H1 (cell line): ENCODE results near the gene GAS6. TPM values are rescaled to one million over a fixed set of nuclear protein-coding genes. Genes with fewer than 3 reads are reported as not detected.

Experiments
- CTCF ChIA-PET: fragments of 300-600 bp; sonication (Branson Sonifier 250); formaldehyde crosslinking; loops from one replicate; lab custom pipeline; 2021; ENCODE audit not compliant: partially characterized antibody; lab: Charles Lee
- POLR2A ChIA-PET: fragments of 300-600 bp; sonication (Branson Sonifier 250); formaldehyde crosslinking; loops from one replicate; lab custom pipeline; 2021; ENCODE audit warnings: inconsistent platforms; ENCODE audit not compliant: partially characterized antibody; lab: Charles Lee
- DNase-seq, 2 experiments: peaks; one replicate each; pipeline versions ENCODE4 v3.0.0 to v3.0.0-alpha.2; 2010 to 2022; ENCODE audit warnings: low spot score in 2 of 2, low read depth in 1 of 2, mixed read lengths in 1 of 2
- FAIRE-seq: peaks from 2 replicates; lab custom pipeline; 2011; peaks lifted over from hg19 to GRCh38; lab: Jason Lieb, UNC
- H2AFZ ChIP-seq: 2 replicates; pipeline ENCODE4 v1.8.1; 2012; ENCODE audit warnings: low read length, inconsistent platforms
- H2AK5ac ChIP-seq: 2 replicates; pipeline ENCODE4 v1.6.1; 2013; ENCODE audit warnings: low read depth, low read length
- H2BK120ac ChIP-seq: replicated peaks from 2 replicates; pipeline ENCODE3; 2013; ENCODE audit warnings: low read depth, low read length, inconsistent platforms
- H2BK12ac ChIP-seq: 2 replicates; pipeline ENCODE4 v1.6.1; 2013; ENCODE audit warnings: low read depth, low read length
- H2BK15ac ChIP-seq: 2 replicates; pipeline ENCODE4 v1.6.1; 2013; ENCODE audit warnings: low read length
- H2BK20ac ChIP-seq: 2 replicates; pipeline ENCODE4 v1.6.1; 2013; ENCODE audit warnings: low read length
- H2BK5ac ChIP-seq: 2 replicates; pipeline ENCODE4 v1.6.1; 2013; ENCODE audit warnings: low read depth, low read length
- H3K14ac ChIP-seq: 2 replicates; pipeline ENCODE4 v1.6.1; 2013; ENCODE audit warnings: inconsistent platforms; ENCODE audit not compliant: insufficient read length
- H3K18ac ChIP-seq: 2 replicates; pipeline ENCODE4 v1.6.1; 2013; ENCODE audit warnings: low read length; ENCODE audit errors: extremely low read depth
- H3K23ac ChIP-seq: 2 replicates; pipeline ENCODE4 v1.6.1; 2013; ENCODE audit warnings: inconsistent platforms; ENCODE audit not compliant: insufficient read length
- H3K23me2 ChIP-seq: 2 replicates; pipeline ENCODE4 v1.6.1; 2013; ENCODE audit warnings: low read depth, low read length
- H3K27ac ChIP-seq: 2 replicates; pipeline ENCODE4 v1.6.1; 2011; ENCODE audit warnings: low read depth, low read length, inconsistent platforms
- H3K27me3 ChIP-seq, 4 experiments: replicated peaks in 1 of 4; 1 replicate in 1 of 4; 2 replicates in 3 of 4; pipeline versions ENCODE4 v1.6.1 to v1.8.1; 2011 to 2013; ENCODE audit warnings: low read length in 3 of 4, mild to moderate bottlenecking in 3 of 4, inconsistent platforms in 2 of 4, mixed read lengths in 2 of 4, moderate library complexity in 1 of 4; ENCODE audit not compliant: control insufficient read depth in 3 of 4, insufficient read depth in 3 of 4; ENCODE audit errors: extremely low read depth in 1 of 4
- H3K36me3 ChIP-seq, 4 experiments: 2 replicates each; pipeline versions ENCODE4 v1.6.1 to v1.8.1; 2011 to 2013; ENCODE audit warnings: mild to moderate bottlenecking in 4 of 4, low read length in 3 of 4, moderate library complexity in 2 of 4, control low read depth in 1 of 4, inconsistent platforms in 1 of 4; ENCODE audit not compliant: insufficient read depth in 4 of 4, control insufficient read depth in 2 of 4
- H3K4ac ChIP-seq: replicated peaks from 2 replicates; pipeline ENCODE3; 2013; ENCODE audit warnings: low read length, low read depth, mixed read lengths, inconsistent platforms; ENCODE audit not compliant: insufficient read length
- H3K4me1 ChIP-seq, 4 experiments: replicated peaks in 1 of 4; 1 replicate in 1 of 4; 2 replicates in 3 of 4; pipeline versions ENCODE4 v1.6.1 to v1.8.1; 2011 to 2013; ENCODE audit warnings: low read length in 3 of 4, inconsistent platforms in 2 of 4, mixed read lengths in 1 of 4; ENCODE audit not compliant: insufficient read depth in 4 of 4, control insufficient read depth in 3 of 4
- H3K4me2 ChIP-seq, 2 experiments: 2 replicates each; pipeline versions ENCODE4 v1.6.1 to v1.8.1; 2011 to 2013; ENCODE audit warnings: low read depth in 2 of 2, low read length in 2 of 2, control low read depth in 1 of 2, inconsistent platforms in 1 of 2, mild to moderate bottlenecking in 1 of 2; ENCODE audit not compliant: insufficient read depth in 1 of 2
- H3K4me3 ChIP-seq, 4 experiments: fragments of 200-600, 300-600 bp in 1 of 4; sonication (generic), shearing (Covaris generic), sonication (Bioruptor Twin) in 1 of 4; 2 replicates each; pipeline versions ENCODE4 v1.5.1 to v1.8.1; 2011 to 2016; ENCODE audit warnings: low read length in 4 of 4, low read depth in 3 of 4, control low read depth in 2 of 4, inconsistent platforms in 2 of 4, mild to moderate bottlenecking in 2 of 4, mixed read lengths in 1 of 4, moderate library complexity in 1 of 4; ENCODE audit not compliant: insufficient read depth in 2 of 4; ENCODE audit errors: extremely low read depth in 1 of 4
- H3K56ac ChIP-seq: replicated peaks from 2 replicates; pipeline ENCODE3; 2013; ENCODE audit warnings: low read depth, mild to moderate bottlenecking, mixed read lengths, low read length, inconsistent platforms; ENCODE audit not compliant: insufficient read length
- H3K79me1 ChIP-seq: 2 replicates; pipeline ENCODE4 v1.6.1; 2013; ENCODE audit warnings: low read depth, low read length, control low read depth
- H3K79me2 ChIP-seq, 2 experiments: 2 replicates each; pipeline versions ENCODE4 v1.6.1 to v1.8.1; 2012 to 2013; ENCODE audit warnings: low read length in 2 of 2, mild to moderate bottlenecking in 2 of 2, inconsistent platforms in 1 of 2; ENCODE audit not compliant: insufficient read depth in 2 of 2, control insufficient read depth in 1 of 2
- H3K9ac ChIP-seq, 4 experiments: replicated peaks in 1 of 4; 1 replicate in 1 of 4; 2 replicates in 3 of 4; pipeline versions ENCODE4 v1.6.1 to v1.8.1; 2011 to 2013; ENCODE audit warnings: low read depth in 3 of 4, low read length in 3 of 4, control low read depth in 2 of 4, mild to moderate bottlenecking in 2 of 4, moderate library complexity in 2 of 4, inconsistent platforms in 1 of 4; ENCODE audit errors: extremely low read depth in 1 of 4
- H3K9me3 ChIP-seq, 2 experiments: 2 replicates each; pipeline versions ENCODE4 v1.6.1 to v1.8.1; 2012 to 2013; ENCODE audit warnings: mild to moderate bottlenecking in 2 of 2, moderate library complexity in 2 of 2, control low read depth in 1 of 2, inconsistent platforms in 1 of 2, low read depth in 1 of 2, low read length in 1 of 2, mixed read lengths in 1 of 2; ENCODE audit not compliant: insufficient read depth in 2 of 2
- H4K20me1 ChIP-seq, 2 experiments: replicated peaks in 1 of 2; 2 replicates each; pipeline versions ENCODE3 to v1.8.1; 2011 to 2013; ENCODE audit warnings: inconsistent platforms in 2 of 2, low read length in 2 of 2, mild to moderate bottlenecking in 1 of 2; ENCODE audit not compliant: insufficient read depth in 2 of 2, control insufficient read depth in 1 of 2
- H4K5ac ChIP-seq: 2 replicates; pipeline ENCODE4 v1.6.1; 2013; ENCODE audit warnings: low read length, low read depth, mixed read lengths, inconsistent platforms; ENCODE audit not compliant: insufficient read length
- H4K8ac ChIP-seq: 2 replicates; pipeline ENCODE4 v1.8.0; 2013; ENCODE audit warnings: mild to moderate bottlenecking, moderate library complexity, low read length, inconsistent platforms; ENCODE audit not compliant: insufficient read depth; ENCODE audit errors: extremely low read depth
- H4K91ac ChIP-seq: replicated peaks from 2 replicates; pipeline ENCODE3; 2013; ENCODE audit warnings: low read length, mixed read lengths, inconsistent platforms; ENCODE audit not compliant: insufficient read length
- BCL11A ChIP-seq, 2 experiments: IDR thresholded peaks; one replicate each; pipeline ENCODE4 v1.6.1; 2011; ENCODE audit warnings: low read depth in 2 of 2, low read length in 2 of 2, mild to moderate bottlenecking in 2 of 2
- CHD2 ChIP-seq: IDR thresholded peaks from 2 replicates; pipeline ENCODE4 v1.6.1; 2012; ENCODE audit warnings: low read length, improper control_type of control experiment
- CTBP2 ChIP-seq: IDR thresholded peaks from 2 replicates; pipeline ENCODE4 v1.7.0; 2011; ENCODE audit warnings: borderline replicate concordance, mild to moderate bottlenecking, moderate library complexity, mixed read lengths, low read length; ENCODE audit not compliant: insufficient read depth, insufficient read length
- FOSL1 ChIP-seq: IDR thresholded peaks from 2 replicates; pipeline ENCODE4 v1.6.1; 2011; ENCODE audit warnings: mild to moderate bottlenecking, low read depth, low read length, moderate library complexity; ENCODE audit not compliant: insufficient read depth
- GTF2F1 ChIP-seq: IDR thresholded peaks from 2 replicates; pipeline ENCODE4 v1.6.1; 2012; ENCODE audit warnings: low read depth, low read length, improper control_type of control experiment, borderline replicate concordance
- POLR2A ChIP-seq, 2 experiments: IDR thresholded peaks; 1 replicate in 1 of 2; 2 replicates in 1 of 2; pipeline ENCODE4 v1.6.1; 2011; ENCODE audit warnings: low read depth in 2 of 2, low read length in 2 of 2, mild to moderate bottlenecking in 2 of 2; ENCODE audit errors: control extremely low read depth in 1 of 2
- RAD21 ChIP-seq, 2 experiments: IDR thresholded peaks in 1 of 2; conservative IDR thresholded peaks in 1 of 2; 2 replicates each; pipeline ENCODE4 v1.6.1; 2011; ENCODE audit warnings: low read depth in 2 of 2, low read length in 2 of 2, improper control_type of control experiment in 1 of 2, inconsistent platforms in 1 of 2, mild to moderate bottlenecking in 1 of 2, moderate library complexity in 1 of 2
- RBBP5 ChIP-seq: IDR thresholded peaks from 2 replicates; pipeline ENCODE4 v1.7.1; 2012; ENCODE audit warnings: low read depth, mild to moderate bottlenecking, inconsistent platforms, low read length, moderate library complexity, borderline replicate concordance
- SUZ12 ChIP-seq: fragments of 200-600 bp; sonication (generic); IDR thresholded peaks from 2 replicates; pipeline ENCODE4 v1.6.1; 2012; ENCODE audit warnings: mild to moderate bottlenecking, inconsistent platforms, low read length, moderate library complexity, mixed read lengths
- TAF7 ChIP-seq: optimal IDR thresholded peaks from 2 replicates; pipeline ENCODE3; 2011; ENCODE audit warnings: low read depth, mild to moderate bottlenecking, inconsistent platforms, low read length, moderate library complexity, borderline replicate concordance
- TBP ChIP-seq: IDR thresholded peaks from 2 replicates; pipeline ENCODE4 v1.6.1; 2011; ENCODE audit warnings: low read depth, low read length, improper control_type of control experiment
- WGBS, 2 experiments: shearing (Covaris generic) in 1 of 2; methylation state at CpG; one replicate each; pipeline versions ENCODE4 v1.1.6 to v1.1.7; 2013 to 2015; ENCODE audit warnings: low lambda C conversion rate in 2 of 2, mixed read lengths in 2 of 2, inconsistent platforms in 1 of 2, low coverage in 1 of 2, missing lambda C conversion rate in 1 of 2; ENCODE audit not compliant: insufficient replicate concordance in 2 of 2, insufficient coverage in 1 of 2, insufficient read length in 1 of 2; ENCODE audit errors: extremely low coverage in 1 of 2, missing lambda C conversion rate in 1 of 2; 5-methylcytosine and 5-hydroxymethylcytosine counted together
- polyA plus RNA-seq, 7 experiments: library from polyadenylated mRNA; depleted of rRNA in 3 of 7; stranded (reverse) in 5 of 7; unstranded in 2 of 7; fragments of >200 nt in 5 of 7; fragments of 200-250 nt in 2 of 7; gene quantifications; 1 replicate in 5 of 7; 2 replicates in 1 of 7; 4 replicates in 1 of 7; pipeline versions ENCODE4 v1.2.1 to v1.2.3, GENCODE V29; 2011 to 2013; ENCODE audit warnings: missing spikeins in 2 of 7, mixed read lengths in 2 of 7
- total RNA-seq: library from RNA; stranded (reverse); fragmentation: NEBNext Ultra II Directional; extraction: Animal tissue kit (Norgen Biotek cat#: 25700); gene quantifications from 2 replicates; pipeline ENCODE4 v1.2.1, GENCODE V29; 2021

The GAS6 gene
- total and polyA plus RNA-seq, 2 of the 8 experiments (the other 6 are each of a cell fraction or from before 2014, with no cell fraction given) = 18.6 to 31.0 TPM

DNA sequence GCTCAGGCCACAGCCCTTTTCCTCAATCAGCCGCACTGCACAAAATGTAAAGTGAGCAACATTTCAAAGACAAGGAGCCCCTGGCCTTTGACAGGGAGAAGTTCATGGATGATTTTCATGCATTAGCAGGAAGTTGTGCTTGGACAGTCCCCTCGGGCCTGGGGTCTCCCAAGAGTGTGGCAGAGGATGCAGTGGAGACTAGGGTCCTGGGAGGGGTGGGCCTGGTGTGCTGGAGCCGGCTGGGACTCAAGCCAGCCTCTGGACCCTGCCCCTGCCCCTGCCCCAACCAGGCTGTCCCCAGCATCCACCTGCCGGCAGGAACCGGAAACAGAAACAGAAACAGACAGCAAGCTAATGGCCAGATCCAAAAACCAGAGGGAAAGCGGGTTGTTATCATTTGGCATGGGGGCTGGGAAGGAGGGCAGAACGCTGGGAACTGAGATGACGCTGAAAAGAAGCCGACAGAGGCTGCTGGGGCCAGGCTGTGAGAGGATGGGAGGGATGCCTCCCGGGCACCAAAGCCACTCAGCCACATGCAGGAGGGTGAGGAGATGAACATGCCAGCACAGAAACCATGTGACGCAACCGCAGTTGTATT lies 2.3 kb downstream of the GAS6 start:
- H2BK20ac ChIP-seq = peak overlapping the region; percentile 77; the same call in 1 of the 2 replicates
- peak overlapping the region; percentile 97; the same call in 1 of the 2 replicates for H2BK5ac ChIP-seq
- no peak overlapping the region for H4K8ac ChIP-seq
- H3K27ac ChIP-seq = 0 out of 2 replicates have a peak overlapping the region, but pooled peaks have one; percentile 64
- H3K27me3 ChIP-seq = peaks cover 0 to 27% (median 18%) of the 10 kb centered on the region in 4 experiments; a peak in 6 of 7 replicates
- DNase-seq = peak in 1 of 2 experiments; percentile 51
- H3K9ac ChIP-seq = no peak overlapping the region
- H3K23ac ChIP-seq = no peak overlapping the region
- H3K4me1 ChIP-seq = peaks cover 16 to 49% (median 30%) of the 10 kb centered on the region in 4 experiments
- no peak overlapping the region for H2AK5ac ChIP-seq
- peak overlapping the region; percentile 99; the same call in 1 of the 2 replicates for H2BK12ac ChIP-seq
- H3K14ac ChIP-seq = no peak overlapping the region
- peaks cover 10 to 23% of the 10 kb centered on the region in 2 experiments for H3K79me2 ChIP-seq
- H3K4me2 ChIP-seq = peak overlapping the region; percentile 51 to 62; a peak in 3 of 4 replicates
- H3K36me3 ChIP-seq = no peaks in the 10 kb centered on the region; a peak in 2 of 8 replicates
- 0 out of 4 replicates have a peak, but pooled peaks cover 0 to 2% of the 10 kb centered on the region in 2 experiments for H3K9me3 ChIP-seq
- H3K56ac ChIP-seq = no peak overlapping the region
- CTCF ChIA-PET = interaction anchor here (1.3 to 1.5 kb wide), 3 partner anchors 14 to 56 kb away, joined by 3 to 4 read pairs (median 4); no protein-coding TSS in a partner anchor
- no peak overlapping the region for H3K4ac ChIP-seq
- H4K5ac ChIP-seq = no peak overlapping the region
- H2AFZ ChIP-seq = no peak overlapping the region
- peaks cover 3% of the 10 kb centered on the region for H3K23me2 ChIP-seq
- no peak for FAIRE-seq
- H2BK15ac ChIP-seq = no peak overlapping the region; the same call in 1 of the 2 replicates
- 65% methylated on average over 11 of the region's 12 CpGs; no CpG with 5 or more reads in 1 of the 2 experiments for WGBS, 2 experiments
- peaks cover 0 to 9% of the 10 kb centered on the region in 2 experiments for H4K20me1 ChIP-seq
- peak overlapping the region; percentile 80 for H2BK120ac ChIP-seq
- peak overlapping the region in 1 of 4 experiments; percentile 25; a peak in 3 of 8 replicates for H3K4me3 ChIP-seq
- no peak overlapping the region for H4K91ac ChIP-seq
- H3K79me1 ChIP-seq = peaks cover 5% of the 10 kb centered on the region
- POLR2A ChIA-PET = interaction anchor here (1.2 kb wide), 1 partner anchor 9 kb away, joined by 3 read pairs; no protein-coding TSS in a partner anchor
- H3K18ac ChIP-seq = peak overlapping the region; percentile 73; the same call in 1 of the 2 replicates
- TF ChIP-seq RBBP5 (no peak), FOSL1 (no peak), GTF2F1 (no peak), CHD2 (no peak), RAD21 (IDR thresholded peaks at IDR 0.05 in 1 of 2, conservative IDR thresholded peaks at IDR 0.05 in 1 of 2; ENCODE audit: low read depth in 2 of 2, low read length in 2 of 2) (no peak), SUZ12 (no peak), TBP (no peak), BCL11A (IDR thresholded peaks at IDR 0.05; ENCODE audit: low read depth in 2 of 2, low read length in 2 of 2) (no peak), POLR2A (IDR thresholded peaks at IDR 0.05; ENCODE audit: control extremely low read depth in 1 of 2, low read depth in 2 of 2, low read length in 2 of 2) (no peak), TAF7 (no peak), CTBP2 (no peak)
